Skeletal muscle satellite cell (primary cell): ENCODE measurements around the gene ZNF837. TPM values are rescaled to one million over a fixed set of nuclear protein-coding genes. Genes with fewer than 3 reads are reported as not detected.

Source experiments
- small RNA-seq: library from RNA; depleted of rRNA; stranded (forward); fragments of <200 nt; gene quantifications from one replicate; pipeline ENCODE3, GENCODE V24; 2012

ZNF837 gene

Small RNA genes within 50 kb of the gene (small RNA-seq; reads per million reads assigned to genes)
- gene MIR4754 (not detected), gene MIR6806 (not detected), gene RNA5SP473 (not detected)
